Measurements from ENCODE around the gene RAB21. TPM values are rescaled to one million over a fixed set of nuclear protein-coding genes. Genes with fewer than 3 reads are reported as not detected.

The RAB21 gene
- total and polyA plus RNA-seq, 2 of the 4 experiments (the other 2 are of a cell fraction), result 13.8 to 15.0 TPM

DNA sequence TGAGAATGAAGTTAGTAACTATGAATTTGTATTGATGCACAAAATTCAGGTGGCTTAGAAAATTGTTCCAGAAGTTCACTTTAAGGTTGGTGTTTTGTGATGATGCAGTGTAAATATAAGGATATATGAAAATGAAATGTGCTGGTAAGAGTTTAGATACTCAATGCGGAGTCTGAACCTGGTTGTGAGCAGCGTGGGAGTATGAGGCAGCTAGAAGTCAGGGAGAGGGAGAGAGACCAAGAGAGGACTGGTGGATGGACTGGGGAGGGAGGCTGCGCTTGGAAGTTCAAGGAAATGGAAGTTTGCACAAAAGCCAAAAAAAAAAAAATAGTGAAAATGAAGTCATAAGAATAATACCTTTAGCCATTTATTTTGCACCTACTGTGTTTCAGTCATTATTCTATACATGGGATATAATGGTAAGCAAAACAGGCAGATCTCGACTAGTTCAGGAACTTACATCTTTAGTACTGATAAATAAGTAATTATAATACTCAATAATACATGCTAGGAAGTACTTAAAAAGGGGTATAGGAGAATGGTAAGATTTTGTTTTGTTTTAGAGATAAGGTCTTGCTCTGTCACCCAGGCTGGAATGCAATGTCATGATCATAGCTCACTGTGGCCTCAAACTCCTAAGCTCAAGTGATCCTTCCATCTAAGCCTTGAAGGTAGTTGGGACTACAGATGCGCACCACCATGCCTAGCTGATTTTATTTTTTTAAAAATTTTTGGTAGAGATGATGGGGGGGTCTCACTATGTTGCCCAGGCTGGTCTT lies 10.0 kb upstream of the RAB21 start:
- Histone ChIP-seq H3K23ac (ENCODE audit: low read depth, low read length) (no peak overlapping the region), H2BK5ac (ENCODE audit: low read depth, low read length, poor library complexity, severe bottlenecking) (no peak overlapping the region), H3K27me3 (ENCODE audit: control insufficient read depth, insufficient read depth, low read length) (peaks cover 11% of the 10 kb centered on the region), H3K79me1 (ENCODE audit: low read depth in 1 of 2, low read length in 2 of 2) (no peaks in the 10 kb centered on the region), H2BK120ac (ENCODE audit: low read depth, low read length) (no peak overlapping the region), H2AFZ (replicated peaks; ENCODE audit: low read length, poor library complexity) (no peak overlapping the region), H3K14ac (replicated peaks; ENCODE audit: low read depth, low read length) (no peak overlapping the region), H4K8ac (ENCODE audit: low read depth in 2 of 2, low read length in 2 of 2) (no peak overlapping the region), H3K9ac (ENCODE audit: low read depth, low read length) (no peak overlapping the region), H4K91ac (ENCODE audit: insufficient read depth, low read depth, low read length) (no peak overlapping the region), H2AK9ac (replicated peaks; ENCODE audit: low read depth, low read length, poor library complexity) (no peak overlapping the region), H4K5ac (ENCODE audit: low read depth, low read length) (no peak overlapping the region), H3K4me1 (ENCODE audit: control insufficient read depth, insufficient read depth, low read length) (no peaks in the 10 kb centered on the region), H3K9me3 (ENCODE audit: control insufficient read depth, insufficient read depth, low read length) (no peaks in the 10 kb centered on the region), H3K4ac (ENCODE audit: low read depth, low read length) (no peak overlapping the region), H3K56ac (ENCODE audit: extremely low read depth, insufficient read depth, low read length) (no peak overlapping the region), H3K18ac (ENCODE audit: low read depth, low read length) (no peak overlapping the region), H4K20me1 (ENCODE audit: insufficient read depth, low read length) (no peaks in the 10 kb centered on the region), H3K9me1 (ENCODE audit: insufficient read depth, low read length) (no peaks in the 10 kb centered on the region), H3K4me2 (ENCODE audit: low read depth, low read length) (no peak overlapping the region), H2BK20ac (ENCODE audit: low read depth, low read length) (no peak overlapping the region), H3K4me3 (ENCODE audit: insufficient read depth, low read depth, low read length) (no peak overlapping the region), H2BK15ac (ENCODE audit: low read depth, low read length) (no peak overlapping the region), H3K27ac (ENCODE audit: insufficient read depth, low read length) (no peak overlapping the region), H2AK5ac (ENCODE audit: low read depth, low read length) (no peak overlapping the region), H3K36me3 (ENCODE audit: control insufficient read depth, insufficient read depth, low read length) (no peaks in the 10 kb centered on the region)
- 86% methylated on average over 1 of the region's 5 CpGs; no CpG with 5 or more reads in 1 of the 2 experiments for WGBS, 2 experiments (ENCODE audit: extremely low coverage in 2 of 2, insufficient read length in 1 of 2)
- ChIA-PET POLR2A (ENCODE audit: unreplicated experiment) (no interaction called here), CTCF (no interaction called here)
- in situ Hi-C loops (cut with MboI; ENCODE audit: low sequenced_read_pairs) (loop anchor here (10.0 kb wide), 1 partner anchor 330 kb away; no protein-coding TSS in a partner anchor), dilution Hi-C loops (cut with HindIII; ENCODE audit: low sequenced_read_pairs, unreplicated experiment) (no loop called here), intact Hi-C loops (cut with micrococcal nuclease) (loop anchor here (5.0 to 10.0 kb wide), 3 partner anchors 82 to 190 kb away; partner anchors contain the start of genes THAP2 and ZFC3H1)
- ATAC-seq (ENCODE audit: low read depth), result no peak
- TF ChIP-seq MAFK (IDR thresholded peaks at IDR 0.05; ENCODE audit: low read depth, low read length), result no peak
- no peak for TF ChIP-seq CHD1 (IDR thresholded peaks at IDR 0.05; ENCODE audit: low read depth, low read length)
- no peak for TF ChIP-seq BHLHE40 (IDR thresholded peaks at IDR 0.05; ENCODE audit: low read depth, low read length)
- TF ChIP-seq CEBPB (IDR thresholded peaks at IDR 0.05; ENCODE audit: low read depth, low read length), result no peak
- TF ChIP-seq, protein P1, sequence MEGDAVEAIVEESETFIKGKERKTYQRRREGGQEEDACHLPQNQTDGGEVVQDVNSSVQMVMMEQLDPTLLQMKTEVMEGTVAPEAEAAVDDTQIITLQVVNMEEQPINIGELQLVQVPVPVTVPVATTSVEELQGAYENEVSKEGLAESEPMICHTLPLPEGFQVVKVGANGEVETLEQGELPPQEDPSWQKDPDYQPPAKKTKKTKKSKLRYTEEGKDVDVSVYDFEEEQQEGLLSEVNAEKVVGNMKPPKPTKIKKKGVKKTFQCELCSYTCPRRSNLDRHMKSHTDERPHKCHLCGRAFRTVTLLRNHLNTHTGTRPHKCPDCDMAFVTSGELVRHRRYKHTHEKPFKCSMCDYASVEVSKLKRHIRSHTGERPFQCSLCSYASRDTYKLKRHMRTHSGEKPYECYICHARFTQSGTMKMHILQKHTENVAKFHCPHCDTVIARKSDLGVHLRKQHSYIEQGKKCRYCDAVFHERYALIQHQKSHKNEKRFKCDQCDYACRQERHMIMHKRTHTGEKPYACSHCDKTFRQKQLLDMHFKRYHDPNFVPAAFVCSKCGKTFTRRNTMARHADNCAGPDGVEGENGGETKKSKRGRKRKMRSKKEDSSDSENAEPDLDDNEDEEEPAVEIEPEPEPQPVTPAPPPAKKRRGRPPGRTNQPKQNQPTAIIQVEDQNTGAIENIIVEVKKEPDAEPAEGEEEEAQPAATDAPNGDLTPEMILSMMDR (conservative IDR thresholded peaks at IDR 0.05; ENCODE audit: low read depth, low read length), result no peak
- no peak for TF ChIP-seq FOS (IDR thresholded peaks at IDR 0.05; ENCODE audit: low read depth, low read length)
- no peak for TF ChIP-seq POLR2A (IDR thresholded peaks at IDR 0.05; ENCODE audit: low read depth, low read length)
- no peak for TF ChIP-seq MAZ (IDR thresholded peaks at IDR 0.05; ENCODE audit: borderline replicate concordance, low read depth, low read length)
- no peak for TF ChIP-seq RAD21 (IDR thresholded peaks at IDR 0.05; ENCODE audit: low read length)
- DNase-seq, result no peak
- no TSS peak for BruUV-seq (replicated peaks)

All from IMR-90 (cell line).